GM10266 (cell line): ENCODE results near the gene DNAJC4.

Experiments
- DNase-seq: peaks from one replicate; pipeline ENCODE4 v3.0.0; 2012; ENCODE audit errors: extremely low spot score
- TF ChIP-seq, protein P1 (sequence below): IDR thresholded peaks from 2 replicates; pipeline ENCODE4 v1.5.1; 2012; ENCODE audit warnings: mild to moderate bottlenecking, low read depth; ENCODE audit not compliant: control insufficient read depth, insufficient read depth; ENCODE audit errors: missing control alignments

DNAJC4 gene

DNA sequence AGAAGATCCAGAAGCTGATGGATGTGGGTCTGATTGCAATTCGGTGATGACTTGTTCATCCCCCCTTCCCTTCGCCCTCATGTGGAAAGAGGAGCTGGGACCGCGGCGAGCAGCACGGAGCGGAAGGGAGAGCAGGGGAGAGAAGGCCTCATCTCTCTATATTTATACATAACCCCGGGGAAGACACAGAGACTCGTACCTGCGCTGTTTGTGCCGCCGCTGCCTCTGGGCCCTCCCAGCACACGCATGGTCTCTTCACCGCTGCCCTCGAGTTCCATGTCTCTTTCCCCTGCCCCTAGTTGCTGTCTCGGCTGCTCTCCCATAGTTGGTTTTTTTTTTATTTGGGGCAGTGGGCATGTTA, 26.3 kb upstream of the DNAJC4 start:
- TF ChIP-seq, protein P1, sequence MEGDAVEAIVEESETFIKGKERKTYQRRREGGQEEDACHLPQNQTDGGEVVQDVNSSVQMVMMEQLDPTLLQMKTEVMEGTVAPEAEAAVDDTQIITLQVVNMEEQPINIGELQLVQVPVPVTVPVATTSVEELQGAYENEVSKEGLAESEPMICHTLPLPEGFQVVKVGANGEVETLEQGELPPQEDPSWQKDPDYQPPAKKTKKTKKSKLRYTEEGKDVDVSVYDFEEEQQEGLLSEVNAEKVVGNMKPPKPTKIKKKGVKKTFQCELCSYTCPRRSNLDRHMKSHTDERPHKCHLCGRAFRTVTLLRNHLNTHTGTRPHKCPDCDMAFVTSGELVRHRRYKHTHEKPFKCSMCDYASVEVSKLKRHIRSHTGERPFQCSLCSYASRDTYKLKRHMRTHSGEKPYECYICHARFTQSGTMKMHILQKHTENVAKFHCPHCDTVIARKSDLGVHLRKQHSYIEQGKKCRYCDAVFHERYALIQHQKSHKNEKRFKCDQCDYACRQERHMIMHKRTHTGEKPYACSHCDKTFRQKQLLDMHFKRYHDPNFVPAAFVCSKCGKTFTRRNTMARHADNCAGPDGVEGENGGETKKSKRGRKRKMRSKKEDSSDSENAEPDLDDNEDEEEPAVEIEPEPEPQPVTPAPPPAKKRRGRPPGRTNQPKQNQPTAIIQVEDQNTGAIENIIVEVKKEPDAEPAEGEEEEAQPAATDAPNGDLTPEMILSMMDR: no peak
- DNase-seq: no peak

GRCh38 chr11:64204464-64204989, 25.8 kb upstream of the DNAJC4 start:
- TF ChIP-seq, protein P1: peak; percentile 82
- peak; percentile 78 for DNase-seq

- DNase-seq: peak; percentile 69
- TF ChIP-seq, protein P1: no peak
These were observed 23.7 kb upstream of the DNAJC4 start, which contains the start of gene FERMT3 for GRCh38 chr11:64206457-64207255. Gene FERMT3, plus strand, starts transcription at chr11:64206721. Its CDS starts 644 bp downstream, at chr11:64207365.

DNA sequence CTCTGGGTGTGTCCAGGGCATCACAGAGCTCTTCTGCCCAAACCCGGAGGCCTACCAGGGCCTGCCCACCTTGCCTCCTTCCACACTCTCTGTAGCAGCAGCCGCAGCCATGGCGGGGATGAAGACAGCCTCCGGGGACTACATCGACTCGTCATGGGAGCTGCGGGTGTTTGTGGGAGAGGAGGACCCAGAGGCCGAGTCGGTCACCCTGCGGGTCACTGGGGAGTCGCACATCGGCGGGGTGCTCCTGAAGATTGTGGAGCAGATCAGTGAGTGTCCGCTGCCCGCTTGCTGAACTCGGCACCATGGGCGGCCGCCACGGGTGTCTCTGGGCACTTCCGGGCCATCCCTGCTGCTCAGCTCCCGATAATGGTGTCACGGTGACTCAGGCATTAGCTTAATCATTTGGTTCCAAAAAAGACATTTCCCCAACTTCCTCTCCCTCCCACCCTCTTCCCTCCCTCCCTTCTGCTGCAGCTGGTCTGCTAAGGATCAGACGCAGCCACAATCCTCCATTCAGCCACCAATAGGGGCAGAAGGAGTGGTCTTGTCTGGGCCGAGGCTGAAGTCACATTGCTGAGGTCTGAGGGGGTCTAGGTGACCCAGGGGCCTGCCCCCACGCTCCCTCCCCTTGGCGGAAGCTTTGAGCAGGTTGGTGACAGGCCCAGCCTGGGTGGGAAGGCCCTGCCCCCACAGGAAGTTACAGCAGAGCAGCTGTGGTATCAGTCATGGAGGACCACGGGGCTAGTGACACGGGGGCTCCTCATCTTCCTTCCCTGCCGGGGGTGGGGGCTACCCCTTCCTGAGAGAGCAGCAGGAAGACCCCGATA, 22.9 kb upstream of the DNAJC4 start:
- DNase-seq: peak; percentile 93
- TF ChIP-seq, protein P1: no peak

- TF ChIP-seq, protein P1: no peak
- no peak for DNase-seq
These were observed 22.1 kb upstream of the DNAJC4 start for GRCh38 chr11:64208086-64208795.

- no peak for DNase-seq
- TF ChIP-seq, protein P1: no peak
These were observed 21.4 kb upstream of the DNAJC4 start for GRCh38 chr11:64208796-64209562.
